HepG2 (cell line): ENCODE data around the gene LRBA.

Source experiments
- CTCF ChIP-seq: sonication (generic); formaldehyde crosslinking; IDR thresholded peaks from 2 replicates; pipeline ENCODE4 v1.5.0; 2020; ENCODE audit warnings: mild to moderate bottlenecking, missing genetic modification reagents, moderate library complexity
- FOXA3 ChIP-seq: IDR thresholded peaks from 2 replicates; pipeline ENCODE4 v1.6.1; 2016; ENCODE audit warnings: missing genetic modification reagents, missing compliant biosample characterization
- GRHL1 ChIP-seq: sonication (generic); formaldehyde crosslinking; conservative IDR thresholded peaks from 2 replicates; pipeline ENCODE4 v1.8.0; 2022; ENCODE audit warnings: missing genetic modification reagents
- HCFC1 ChIP-seq: fragments of 150-350 bp; IDR thresholded peaks from 2 replicates; pipeline ENCODE4 v1.6.1; 2014; ENCODE audit warnings: low read depth, low read length
- JUND ChIP-seq: sonication (generic); formaldehyde crosslinking; IDR thresholded peaks from 2 replicates; pipeline ENCODE4 v1.8.0; 2022; ENCODE audit warnings: mild to moderate bottlenecking, missing genetic modification reagents
- MTA3 ChIP-seq: sonication (generic); formaldehyde crosslinking; IDR thresholded peaks from 2 replicates; pipeline ENCODE4 v1.4.0; 2020; ENCODE audit warnings: missing genetic modification reagents
- POLR2A ChIP-seq, 2 experiments: IDR thresholded peaks; 2 replicates each; pipeline ENCODE4 v1.6.1; 2011; ENCODE audit warnings: low read depth in 2 of 2, low read length in 2 of 2, mild to moderate bottlenecking in 1 of 2, moderate library complexity in 1 of 2; ENCODE audit not compliant: insufficient read depth in 1 of 2
- TBP ChIP-seq: sonication (generic); formaldehyde crosslinking; IDR thresholded peaks from 2 replicates; pipeline ENCODE4 v1.5.0; 2020; ENCODE audit warnings: missing genetic modification reagents
- TGIF2 ChIP-seq: IDR thresholded peaks from 2 replicates; pipeline ENCODE4 v1.6.1; 2016; ENCODE audit warnings: control low read depth, missing compliant biosample characterization
- ZBTB43 ChIP-seq: sonication (generic); formaldehyde crosslinking; conservative IDR thresholded peaks from 2 replicates; pipeline ENCODE4 v1.4.0; 2020; ENCODE audit warnings: missing genetic modification reagents
- ZFP36 ChIP-seq: fragments of 150-350 bp; IDR thresholded peaks from 2 replicates; pipeline ENCODE4 v1.6.1; 2018; ENCODE audit warnings: borderline replicate concordance, low read length, low read depth; ENCODE audit not compliant: partially characterized antibody
- ZNF576 ChIP-seq: sonication (generic); formaldehyde crosslinking; IDR thresholded peaks from 2 replicates; pipeline ENCODE4 v1.4.0; 2020; ENCODE audit warnings: mild to moderate bottlenecking, missing genetic modification reagents
- ZNF709 ChIP-seq: sonication (generic); formaldehyde crosslinking; IDR thresholded peaks from 2 replicates; pipeline ENCODE4 v1.5.0; 2020; ENCODE audit warnings: mild to moderate bottlenecking, missing genetic modification reagents

- TF ChIP-seq POLR2A (IDR thresholded peaks at IDR 0.05; ENCODE audit: insufficient read depth in 1 of 2, low read depth in 2 of 2, low read length in 2 of 2) (no peak), HCFC1 (no peak), JUND (no peak), ZNF576 (CRISPR knock-in tag) (no peak), ZBTB43 (no peak), ZNF709 (no peak), ZFP36 (no peak), TBP (CRISPR knock-in tag) (no peak), GRHL1 (CRISPR knock-in tag) (no peak), CTCF (CRISPR knock-in tag) (no peak), FOXA3 (CRISPR knock-in tag) (no peak), TGIF2 (CRISPR knock-in tag) (no peak), MTA3 (CRISPR knock-in tag) (no peak)
Measured at GRCh38 chr4:150533673-150534072, 481.4 kb downstream of the LRBA start.
